ENCODE measurements around the gene SENP2. TPM values are rescaled to one million over a fixed set of nuclear protein-coding genes. Genes with fewer than 3 reads are reported as not detected.

SENP2 gene
- polyA plus RNA-seq, 2 of the 4 experiments (the other 2 are of a cell fraction), result 19.7 to 22.4 TPM

DNA sequence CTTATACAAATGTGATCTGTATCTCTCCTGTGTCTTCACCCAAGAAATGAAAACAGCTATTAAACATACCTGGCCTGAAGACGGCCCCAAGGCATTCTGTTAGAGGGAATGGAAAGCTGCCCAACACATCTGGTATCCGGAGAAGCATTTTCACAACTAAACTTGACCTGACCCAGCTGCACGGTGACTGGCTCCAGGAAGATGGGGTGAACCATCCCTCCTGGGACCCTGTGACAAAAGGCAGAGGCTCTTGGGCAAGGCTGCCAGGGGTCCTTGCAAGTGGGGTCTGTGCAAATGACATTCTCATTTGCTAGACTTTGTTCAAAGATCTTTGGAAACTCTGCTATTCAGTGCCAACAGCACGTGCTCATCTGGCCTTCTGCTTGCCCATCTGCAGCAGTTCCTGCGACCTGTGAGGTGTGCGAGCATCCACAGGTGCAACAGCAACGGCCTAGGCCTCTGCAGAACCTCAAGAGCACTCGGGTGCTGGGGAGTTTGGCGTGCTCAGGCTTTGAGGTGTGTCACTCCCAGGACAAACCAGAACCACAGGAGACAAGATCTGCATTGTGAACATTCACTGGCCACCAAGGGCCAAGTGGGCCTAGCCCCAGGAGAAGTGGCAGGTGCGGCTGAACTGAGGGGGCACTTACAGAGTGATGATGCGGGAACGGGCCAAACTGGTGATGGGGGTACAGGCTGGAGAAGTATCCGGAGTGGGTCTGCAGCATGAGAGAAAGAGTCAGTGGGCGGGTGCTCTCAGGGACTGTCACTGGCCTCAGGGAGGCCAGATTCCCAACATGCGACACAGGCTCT lies 71.8 kb downstream of the SENP2 start:
- ChIA-PET POLR2A (no interaction called here), CTCF (interaction anchor here (0.7 to 3.1 kb wide), 7 partner anchors 11 to 1077 kb away, joined by 3 to 52 read pairs (median 3); no protein-coding TSS in a partner anchor)
- Histone ChIP-seq H3K9me3 (no peaks in the 10 kb centered on the region), H3K27ac (peak overlapping the region; percentile 52 to 62; a peak in 4 of 6 replicates), H3K4me3 (no peak overlapping the region), H3K4me1 (peaks cover 35% of the 10 kb centered on the region), H3K4me2 (no peak overlapping the region; the same call in 2 of the 3 replicates)
- DNase-seq (ENCODE audit: low read depth in 1 of 2, low spot score in 1 of 2) (no peak), ATAC-seq (no peak), FAIRE-seq (no peak)
- 89% methylated on average over 15 of the region's 15 CpGs for WGBS (ENCODE audit: missing lambda C conversion rate)
- TF ChIP-seq CBX8 (IDR thresholded peaks at IDR 0.05), result no peak
- no peak for TF ChIP-seq CHD2 (IDR thresholded peaks at IDR 0.05; ENCODE audit: low read length, partially characterized antibody)

DNA sequence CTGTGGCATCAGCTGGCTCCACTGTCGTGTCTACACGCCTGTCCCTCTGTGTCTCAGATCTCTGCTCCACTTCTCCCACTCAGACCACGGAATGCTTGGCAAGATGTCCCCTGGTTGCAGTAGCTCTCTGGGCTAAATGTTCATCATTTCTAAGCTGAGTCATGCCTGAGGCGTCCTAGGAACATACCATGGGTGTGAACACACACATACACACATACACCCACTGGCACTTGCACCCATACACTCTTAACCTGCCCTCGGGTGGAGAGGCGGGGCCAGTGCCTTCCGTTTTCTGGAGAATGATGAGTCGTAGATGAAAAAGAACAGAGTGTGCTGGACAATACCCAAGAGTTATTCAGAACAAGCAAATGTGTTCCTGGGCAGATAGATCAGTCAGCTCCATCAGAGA lies 72.4 kb downstream of the SENP2 start:
- peaks cover 35% of the 10 kb centered on the region for H3K4me1 ChIP-seq
- TF ChIP-seq, protein P1, sequence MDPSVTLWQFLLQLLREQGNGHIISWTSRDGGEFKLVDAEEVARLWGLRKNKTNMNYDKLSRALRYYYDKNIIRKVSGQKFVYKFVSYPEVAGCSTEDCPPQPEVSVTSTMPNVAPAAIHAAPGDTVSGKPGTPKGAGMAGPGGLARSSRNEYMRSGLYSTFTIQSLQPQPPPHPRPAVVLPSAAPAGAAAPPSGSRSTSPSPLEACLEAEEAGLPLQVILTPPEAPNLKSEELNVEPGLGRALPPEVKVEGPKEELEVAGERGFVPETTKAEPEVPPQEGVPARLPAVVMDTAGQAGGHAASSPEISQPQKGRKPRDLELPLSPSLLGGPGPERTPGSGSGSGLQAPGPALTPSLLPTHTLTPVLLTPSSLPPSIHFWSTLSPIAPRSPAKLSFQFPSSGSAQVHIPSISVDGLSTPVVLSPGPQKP (IDR thresholded peaks at IDR 0.05; ENCODE audit: low read depth, low read length), result no peak
- TF ChIP-seq HDAC2 (IDR thresholded peaks at IDR 0.05), result no peak
- no peaks in the 10 kb centered on the region for H3K9me3 ChIP-seq
- ChIA-PET CTCF (interaction anchor here (0.7 to 6.3 kb wide), 8 partner anchors 11 to 1077 kb away, joined by 3 to 52 read pairs (median 14); no protein-coding TSS in a partner anchor), POLR2A (no interaction called here)
- WGBS (ENCODE audit: missing lambda C conversion rate), result 36% methylated on average over 8 of the region's 8 CpGs
- FAIRE-seq, result no peak
- peak; percentile 13 to 43 for DNase-seq (ENCODE audit: low read depth in 1 of 2, low spot score in 1 of 2)
- peak; percentile 57 to 60; a peak in 4 of 6 replicates for ATAC-seq
- H3K27ac ChIP-seq, result peak overlapping the region; percentile 52 to 62; a peak in 4 of 6 replicates
- peak overlapping the region; percentile 53 for H3K4me2 ChIP-seq
- no peak overlapping the region for H3K4me3 ChIP-seq

DNA sequence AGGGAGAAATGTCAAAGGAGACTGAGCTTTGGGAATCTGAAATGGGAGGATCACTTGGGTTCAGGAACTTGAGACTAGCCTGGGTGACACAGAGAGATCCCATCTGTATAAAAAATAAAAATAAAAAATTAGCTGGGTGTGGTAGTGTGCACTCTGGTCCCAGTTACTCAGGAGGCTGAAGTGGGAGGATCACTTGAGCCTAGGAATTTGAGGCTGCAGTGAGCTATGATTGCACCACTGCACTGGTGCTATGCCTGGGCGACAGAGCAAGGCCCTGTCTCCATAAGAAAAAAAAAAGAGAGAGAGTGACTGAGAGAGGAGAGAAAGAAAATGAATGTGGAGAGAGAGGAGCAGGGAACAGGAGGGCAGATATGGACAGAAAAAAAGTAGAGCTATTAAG lies 72.8 kb downstream of the SENP2 start:
- Histone ChIP-seq H3K4me1 (peaks cover 35% of the 10 kb centered on the region), H3K9me3 (no peaks in the 10 kb centered on the region), H3K4me3 (no peak overlapping the region), H3K27ac (peak overlapping the region; percentile 52 to 60; a peak in 4 of 6 replicates), H3K4me2 (peak overlapping the region; percentile 53)
- ATAC-seq (no peak), DNase-seq (ENCODE audit: low read depth in 1 of 2, low spot score in 1 of 2) (no peak), FAIRE-seq (no peak)
- TF ChIP-seq, protein P2, sequence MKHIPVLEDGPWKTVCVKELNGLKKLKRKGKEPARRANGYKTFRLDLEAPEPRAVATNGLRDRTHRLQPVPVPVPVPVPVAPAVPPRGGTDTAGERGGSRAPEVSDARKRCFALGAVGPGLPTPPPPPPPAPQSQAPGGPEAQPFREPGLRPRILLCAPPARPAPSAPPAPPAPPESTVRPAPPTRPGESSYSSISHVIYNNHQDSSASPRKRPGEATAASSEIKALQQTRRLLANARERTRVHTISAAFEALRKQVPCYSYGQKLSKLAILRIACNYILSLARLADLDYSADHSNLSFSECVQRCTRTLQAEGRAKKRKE (CRISPR knock-in tag; IDR thresholded peaks at IDR 0.05; ENCODE audit: low read depth), result no peak
- no peak for TF ChIP-seq CBX2 (IDR thresholded peaks at IDR 0.05; ENCODE audit: borderline replicate concordance, low read depth)
- TF ChIP-seq ESRRA (IDR thresholded peaks at IDR 0.05; ENCODE audit: borderline replicate concordance, low read length), result no peak
- no peak for TF ChIP-seq NFE2L2 (conservative IDR thresholded peaks at IDR 0.05; ENCODE audit: low read length)
- TF ChIP-seq HOXB13 (CRISPR knock-in tag; IDR thresholded peaks at IDR 0.05; ENCODE audit: low read depth), result no peak
- no peak for TF ChIP-seq RFX5 (IDR thresholded peaks at IDR 0.05)
- no peak for TF ChIP-seq CHD4 (IDR thresholded peaks at IDR 0.05; ENCODE audit: borderline replicate concordance)
- no peak for TF ChIP-seq NPAS2 (CRISPR knock-in tag; IDR thresholded peaks at IDR 0.05; ENCODE audit: borderline replicate concordance)
- TF ChIP-seq RCOR1 (IDR thresholded peaks at IDR 0.05; ENCODE audit: low read depth, low read length), result no peak
- TF ChIP-seq EP300 (IDR thresholded peaks at IDR 0.05), result no peak
- TF ChIP-seq TP53 (CRISPR knock-in tag; IDR thresholded peaks at IDR 0.05), result no peak
- TF ChIP-seq SMC3 (IDR thresholded peaks at IDR 0.05), result no peak
- no peak for TF ChIP-seq RNF2 (IDR thresholded peaks at IDR 0.05; ENCODE audit: borderline replicate concordance, low read depth)
- TF ChIP-seq RARB (CRISPR knock-in tag; IDR thresholded peaks at IDR 0.05), result no peak
- 88% methylated on average over 1 of the region's 1 CpG for WGBS (ENCODE audit: missing lambda C conversion rate)
- ChIA-PET CTCF (interaction anchor here (0.6 to 6.3 kb wide), 9 partner anchors 12 to 1041 kb away, joined by 3 to 52 read pairs (median 13); no protein-coding TSS in a partner anchor), POLR2A (interaction anchor here (2.2 kb wide), 1 partner anchor 279 kb away, joined by 7 read pairs; the partner anchor contains the start of gene TRA2B)
